Activated T-helper 1 cell treated with Interleukin-2 at 50 U/mL for 16 hours (primary cell): Measurements from ENCODE around the gene RAE1.
A peak's percentile ranks its signal among the peaks of the same experiment; 100 is the strongest.

Experiments used
- DNase-seq: peaks from one replicate; pipeline ENCODE4 v3.0.0-alpha.2; 2020; ENCODE audit warnings: low read depth

The RAE1 gene

GRCh38 chr20:57388953-57389694 is 38.1 kb downstream of the RAE1 start:
- DNase-seq: peak; percentile 45

GRCh38 chr20:57389695-57390603 is 38.9 kb downstream of the RAE1 start:
- peak; percentile 50 for DNase-seq

GRCh38 chr20:57390604-57391438 is 39.8 kb downstream of the RAE1 start, which contains the start of gene RBM38:
Gene RBM38, plus strand, starts transcription at chr20:57391396. Its CDS starts 186 bp downstream, at chr20:57391582.
- DNase-seq: peak; percentile 64

- DNase-seq: no peak
Observed at GRCh38 chr20:57391439-57392301, 40.6 kb downstream of the RAE1 start.

GRCh38 chr20:57392512-57393271 is 41.6 kb downstream of the RAE1 start:
- DNase-seq: peak; percentile 77

- DNase-seq: no peak
Observed at GRCh38 chr20:57393321-57394120, 42.5 kb downstream of the RAE1 start.

GRCh38 chr20:57394121-57395082 is 43.3 kb downstream of the RAE1 start:
- no peak for DNase-seq

- DNase-seq: no peak
Observed at GRCh38 chr20:57395111-57395966, 44.3 kb downstream of the RAE1 start.

- DNase-seq: no peak
Observed at GRCh38 chr20:57396212-57396983, 45.3 kb downstream of the RAE1 start.

GRCh38 chr20:57396984-57397692 is 46.1 kb downstream of the RAE1 start:
- DNase-seq: no peak

GRCh38 chr20:57397693-57398108 is 46.6 kb downstream of the RAE1 start:
- DNase-seq: peak; percentile 63

- peak; percentile 86 for DNase-seq
Observed at GRCh38 chr20:57398231-57398821, 47.3 kb downstream of the RAE1 start.

GRCh38 chr20:57398901-57399535 is 48.0 kb downstream of the RAE1 start:
- DNase-seq: no peak

GRCh38 chr20:57399587-57400155 is 48.6 kb downstream of the RAE1 start:
- no peak for DNase-seq
